ENCODE data around the gene MAP7.

The MAP7 gene

DNA sequence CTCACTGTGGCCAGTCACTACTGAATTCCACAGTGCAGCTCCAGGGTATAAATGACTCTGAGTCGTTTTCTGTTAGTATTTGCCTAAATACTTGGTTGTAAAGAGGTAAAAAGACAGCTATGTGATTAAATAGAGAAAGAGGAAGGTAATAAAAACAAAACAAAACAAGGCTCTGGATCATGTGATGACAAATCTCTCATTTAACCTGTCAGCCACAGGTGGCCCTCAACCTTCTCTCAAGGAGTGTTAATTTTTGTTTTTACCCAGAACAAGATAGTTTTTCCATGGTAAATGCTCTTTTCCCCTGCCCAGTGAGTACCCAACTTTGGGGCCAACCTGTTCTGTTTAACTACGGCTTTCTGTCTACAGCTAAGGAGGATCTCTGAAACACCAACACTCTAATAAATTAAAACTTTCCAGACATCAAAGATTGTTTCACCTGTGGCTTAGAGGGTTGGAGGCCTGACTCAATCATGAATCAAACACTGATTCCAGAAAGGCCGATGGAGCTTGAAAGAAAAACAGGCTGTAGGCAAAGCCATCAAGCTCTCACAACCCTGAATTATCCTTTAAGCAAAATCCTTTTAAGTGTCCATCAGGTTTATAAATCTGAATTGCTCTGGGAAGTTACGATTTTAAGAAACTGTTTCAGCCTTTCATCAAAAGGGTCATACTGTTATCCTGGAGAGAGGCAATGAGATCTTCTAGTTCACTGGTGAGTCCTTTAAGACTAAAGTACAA is 179.1 kb downstream of the MAP7 start:
- no peak for DNase-seq

DNA sequence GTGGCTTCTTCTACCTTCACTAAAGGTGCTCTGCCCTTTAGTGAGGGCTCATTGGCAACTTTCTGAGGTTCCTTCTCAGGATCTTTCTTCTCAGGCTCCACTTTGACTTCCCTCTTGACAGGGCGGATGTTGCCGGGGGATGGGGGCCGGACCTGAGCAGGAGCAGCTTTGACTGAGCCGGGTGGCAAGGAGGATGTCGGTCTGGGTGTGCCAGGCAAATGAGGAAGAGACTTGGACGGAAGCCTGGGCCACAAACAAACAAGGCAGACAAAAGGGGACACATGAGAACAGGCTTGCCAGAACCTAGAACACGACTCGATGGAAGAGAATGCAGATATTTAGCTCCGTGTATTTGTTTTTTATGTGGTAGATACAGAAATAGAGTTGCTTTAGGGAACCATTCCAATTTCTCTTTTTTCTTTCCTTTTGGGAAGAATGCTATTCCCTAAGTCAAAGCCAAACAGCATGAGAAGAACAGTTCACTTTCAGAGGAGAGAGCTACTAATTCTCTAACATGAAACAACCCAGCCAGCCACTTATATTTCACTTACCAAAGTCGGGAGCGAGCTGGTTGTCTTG is 184.4 kb downstream of the MAP7 start:
- DNase-seq = no peak

DNA sequence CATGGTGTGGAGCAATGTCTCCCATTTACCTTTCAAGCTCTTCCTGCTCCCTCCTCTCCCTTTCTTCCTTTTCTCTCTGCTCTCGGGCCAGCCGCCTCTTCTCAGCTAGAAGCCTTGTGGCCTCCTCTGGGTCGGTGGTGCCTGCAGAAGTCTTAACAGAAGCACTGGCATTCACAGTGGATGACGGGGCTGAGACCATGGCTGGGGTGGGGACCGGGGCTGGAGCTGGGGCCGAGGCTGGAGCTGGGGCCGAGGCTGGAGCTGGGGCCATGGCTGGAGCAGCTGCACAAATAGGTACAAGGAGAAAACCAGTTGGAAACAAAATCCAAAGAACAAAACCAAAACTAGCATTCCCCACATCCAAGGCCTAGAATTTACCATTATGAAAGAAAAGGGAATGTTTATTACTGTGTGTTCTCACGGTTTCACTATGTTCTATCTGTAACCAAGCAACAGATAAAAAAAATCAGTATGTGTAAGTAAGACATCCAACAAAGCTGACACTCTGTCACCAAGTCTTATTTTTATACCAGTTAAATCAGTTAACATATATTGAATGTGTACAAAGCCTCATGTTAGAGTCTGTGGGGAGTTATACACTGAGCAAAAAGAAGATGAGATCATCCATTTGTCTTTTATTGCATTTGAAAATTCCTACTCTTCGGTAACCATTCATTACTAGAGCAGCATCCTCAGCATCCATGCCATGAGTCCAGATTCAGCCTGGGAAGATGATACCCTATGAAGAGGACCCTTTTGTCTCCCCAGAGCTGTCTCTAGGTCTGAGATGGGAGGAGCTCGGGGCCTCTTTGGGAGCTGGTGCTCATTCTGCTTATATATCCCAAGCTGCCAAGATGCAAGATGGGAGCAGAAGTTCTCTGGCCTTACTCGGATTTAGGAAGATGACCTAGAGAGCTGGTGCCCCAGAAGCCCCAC is 187.5 kb downstream of the MAP7 start:
- no peak for DNase-seq

DNA sequence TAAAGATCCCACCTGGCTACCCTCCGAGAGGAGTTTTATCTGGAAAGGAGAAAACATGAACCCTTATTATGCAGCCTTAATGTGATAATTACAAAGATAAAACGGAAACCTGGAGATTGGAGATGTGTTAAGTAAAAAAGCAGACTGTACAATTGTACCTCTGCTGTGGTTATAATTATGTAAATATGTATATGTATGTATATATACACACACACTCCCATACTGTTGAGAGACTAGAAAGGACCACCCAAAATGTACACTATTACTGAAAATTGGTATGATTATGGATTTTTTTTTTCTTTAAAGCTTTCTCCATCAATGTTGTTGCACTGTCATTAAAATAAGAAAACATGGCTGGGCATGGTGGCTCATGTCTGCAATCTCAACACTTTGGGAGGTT is 188.4 kb downstream of the MAP7 start:
- no peak for DNase-seq

DNA sequence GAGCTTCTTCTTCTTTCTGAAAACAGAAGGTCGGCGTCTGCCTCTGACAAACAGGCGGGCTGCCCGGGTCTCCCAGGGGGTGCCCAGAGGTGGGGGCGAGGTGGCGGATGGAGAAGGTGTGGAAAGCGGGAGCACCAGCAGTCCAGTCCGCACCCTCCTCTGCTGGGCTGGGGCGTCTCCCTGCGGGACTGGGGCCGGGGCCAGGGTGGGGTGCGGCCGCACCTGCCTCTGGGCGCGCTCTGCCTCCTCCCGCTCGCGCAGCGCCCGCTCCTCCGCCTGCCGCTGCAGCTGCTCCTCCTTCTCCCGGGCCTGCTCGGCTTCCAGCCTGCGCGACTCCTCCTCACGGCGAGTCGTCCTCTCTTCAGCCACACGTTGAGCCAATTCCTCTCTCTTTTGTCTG is 189.4 kb downstream of the MAP7 start:
- no peak for DNase-seq

DNA sequence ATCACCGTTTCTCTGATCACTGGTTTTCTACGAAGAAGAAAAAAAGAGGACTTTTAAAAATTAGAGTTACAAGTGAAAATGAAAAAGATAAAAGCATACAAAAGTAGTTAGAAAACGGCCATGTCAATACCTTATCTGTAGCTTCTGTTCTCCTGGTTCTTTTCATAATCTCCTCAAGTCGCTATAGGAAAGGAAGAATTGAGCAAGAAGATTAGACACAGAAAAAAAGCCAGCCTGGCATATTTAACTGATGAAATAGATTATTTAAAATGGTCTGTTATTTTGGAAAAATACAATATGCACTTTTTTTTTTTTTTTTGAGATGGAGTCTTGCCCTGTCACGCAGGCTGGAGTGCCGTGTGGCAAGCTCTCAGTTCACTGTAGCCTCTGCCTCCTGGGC is 190.4 kb downstream of the MAP7 start:
- DNase-seq = no peak

DNA sequence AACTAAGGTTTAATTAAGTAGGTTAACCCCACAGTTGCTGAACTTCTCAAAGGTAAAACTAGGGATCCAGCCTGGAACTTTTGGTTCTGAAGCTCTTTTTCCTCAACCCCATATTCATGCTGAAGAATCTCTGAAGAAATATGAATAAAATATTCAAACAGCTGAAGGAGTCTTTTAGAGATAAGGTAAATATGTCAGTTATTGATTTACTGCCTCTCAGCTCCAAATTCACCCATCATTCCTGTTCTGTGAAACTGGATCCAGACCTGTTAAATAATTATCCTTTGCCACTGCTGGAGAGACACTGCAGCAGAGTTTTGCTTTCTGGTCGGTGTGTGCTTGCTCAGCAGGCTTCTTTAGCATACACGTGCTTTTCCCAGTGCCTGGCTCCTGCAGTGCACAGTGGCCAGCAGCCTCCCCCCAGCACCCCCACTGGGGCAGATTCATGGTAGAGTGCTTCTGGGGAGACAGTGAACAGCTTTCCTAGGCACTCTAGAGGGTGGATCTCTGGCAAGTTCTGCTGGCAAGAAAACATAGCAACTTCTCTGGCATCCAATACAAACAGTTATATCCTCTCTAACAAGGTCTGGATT is 198.6 kb downstream of the MAP7 start:
- DNase-seq = no peak

DNA sequence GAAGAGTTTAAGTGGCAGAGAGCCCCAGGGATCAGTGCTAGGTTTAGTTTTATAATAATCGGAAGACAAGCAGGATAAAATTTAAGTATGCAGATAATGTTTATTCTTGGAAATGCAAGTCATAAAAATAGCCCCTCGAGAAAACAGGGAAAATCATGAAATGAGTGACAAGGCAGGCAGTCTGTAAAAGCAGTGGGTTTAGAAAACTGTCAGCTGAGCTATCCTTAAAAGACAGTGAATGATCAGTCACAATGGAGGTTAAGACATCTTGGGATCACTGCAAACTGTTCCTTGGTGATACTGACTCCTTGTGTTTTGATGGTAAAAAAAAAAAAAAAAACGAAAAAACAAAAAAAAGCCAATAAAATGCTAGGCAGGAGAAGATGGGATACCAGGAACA is 199.3 kb downstream of the MAP7 start:
- DNase-seq = no peak

DNA sequence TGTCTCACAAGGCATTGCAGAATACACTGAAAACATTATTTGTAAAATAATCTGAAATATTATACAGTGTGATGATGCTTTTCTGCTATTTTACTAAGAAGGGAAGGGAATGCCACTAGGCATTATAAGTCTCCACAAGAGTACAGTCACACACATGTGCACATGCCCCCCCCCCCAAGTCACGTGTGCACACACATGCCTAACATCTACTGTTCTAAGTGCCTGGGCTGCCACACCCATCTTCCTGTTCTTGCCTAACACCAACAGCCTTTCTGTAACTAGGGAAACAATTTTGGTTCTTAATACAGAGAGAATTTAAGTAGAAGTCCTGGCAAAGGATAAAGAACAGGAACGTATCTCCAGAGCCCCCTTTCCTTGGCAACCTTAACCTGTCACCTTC is 202.4 kb downstream of the MAP7 start:
- DNase-seq = no peak

DNA sequence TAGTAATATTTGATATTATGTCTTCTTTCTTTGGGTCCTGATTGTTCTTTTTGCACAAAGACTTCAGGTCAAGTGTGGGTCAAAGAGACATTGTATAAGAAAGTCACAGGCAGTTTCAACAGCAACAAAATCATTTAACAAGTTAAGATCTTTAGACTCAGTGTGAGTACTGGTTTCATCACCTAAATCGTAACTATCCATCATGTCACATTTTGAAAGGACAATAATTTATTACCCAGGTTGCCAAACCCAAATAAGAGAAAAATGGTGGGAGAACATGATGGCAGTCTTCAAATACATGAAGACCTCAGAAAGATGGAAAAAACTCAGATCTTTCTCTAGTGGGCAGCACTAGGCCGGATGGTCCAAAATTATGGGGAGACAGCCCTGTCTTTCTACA is 205.1 kb downstream of the MAP7 start:
- no peak for DNase-seq

DNA sequence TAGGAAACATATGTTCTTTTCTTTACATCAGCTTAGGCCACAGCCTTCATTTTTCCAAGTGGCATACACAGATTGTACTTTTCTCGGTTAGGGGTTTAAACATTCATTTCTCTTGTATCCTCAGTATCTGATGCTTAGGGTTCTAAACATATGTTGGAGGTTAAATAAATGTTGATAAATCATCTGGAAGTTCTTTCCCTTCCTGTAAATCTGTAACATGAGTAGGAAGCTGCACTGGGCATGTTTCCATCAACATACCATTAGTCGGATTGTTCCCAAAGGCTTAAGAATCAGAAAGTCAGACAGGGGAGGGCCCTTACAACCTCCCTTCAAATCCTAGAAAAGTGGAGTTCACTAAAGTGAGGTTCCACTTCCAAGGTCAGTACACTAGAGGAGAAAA is 205.8 kb downstream of the MAP7 start:
- no peak for DNase-seq

DNA sequence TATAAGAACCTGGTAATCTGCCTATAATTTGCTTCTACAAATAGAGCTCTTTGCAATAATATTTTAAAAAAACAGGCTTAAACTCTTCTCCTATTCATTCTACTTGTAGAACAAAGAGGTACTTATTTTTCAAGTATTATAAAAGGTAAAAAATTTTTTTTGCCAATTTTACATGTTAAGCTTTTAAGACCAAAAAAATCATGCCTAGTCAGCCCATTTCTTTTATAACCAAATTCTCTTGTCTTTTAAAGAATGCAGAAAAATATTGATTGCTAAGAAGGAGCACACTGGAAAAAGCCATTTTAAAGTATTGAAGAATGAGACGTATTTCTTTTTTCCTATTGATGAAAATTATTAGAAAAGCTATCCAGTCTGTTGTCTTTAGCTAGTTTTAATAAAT is 206.5 kb downstream of the MAP7 start:
- DNase-seq = no peak

DNA sequence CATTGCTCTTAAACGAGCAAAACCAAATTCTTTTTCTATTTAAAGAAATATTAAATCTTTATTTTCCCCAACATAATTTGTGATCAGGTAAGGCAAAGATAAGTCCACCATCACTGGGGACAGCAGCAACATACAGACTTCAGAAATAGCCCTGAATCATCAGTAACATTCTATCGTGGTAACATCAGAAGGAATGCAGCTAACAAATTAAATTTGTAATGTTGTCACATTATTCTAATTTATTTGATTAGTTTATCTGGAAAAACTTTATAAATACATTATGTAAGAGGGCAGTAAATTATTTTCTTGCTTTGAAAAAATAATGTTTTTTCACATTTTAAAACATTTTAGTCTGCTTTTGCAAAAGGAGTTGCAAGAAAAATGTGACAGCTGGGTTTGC is 206.9 kb downstream of the MAP7 start:
- DNase-seq = no peak

DNA sequence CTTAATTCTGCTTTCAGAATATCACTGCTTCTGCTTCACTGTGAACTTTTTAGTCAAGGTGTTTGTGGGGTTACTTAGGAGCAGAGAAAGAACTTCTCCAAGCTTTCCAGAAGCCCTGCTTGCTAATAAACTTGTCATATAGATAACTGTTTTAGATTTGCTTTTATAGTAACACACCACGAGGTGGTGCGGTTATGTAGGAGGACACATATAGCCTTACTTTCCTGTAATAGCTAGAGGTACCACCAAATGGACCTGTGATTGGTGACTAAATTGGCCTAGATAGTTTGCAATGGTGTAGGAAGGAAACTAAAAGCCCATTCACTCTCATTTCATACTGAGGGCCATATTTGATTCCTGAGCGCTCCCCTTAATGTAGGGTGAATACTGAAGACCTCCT is 208.3 kb downstream of the MAP7 start:
- DNase-seq = no peak

DNA sequence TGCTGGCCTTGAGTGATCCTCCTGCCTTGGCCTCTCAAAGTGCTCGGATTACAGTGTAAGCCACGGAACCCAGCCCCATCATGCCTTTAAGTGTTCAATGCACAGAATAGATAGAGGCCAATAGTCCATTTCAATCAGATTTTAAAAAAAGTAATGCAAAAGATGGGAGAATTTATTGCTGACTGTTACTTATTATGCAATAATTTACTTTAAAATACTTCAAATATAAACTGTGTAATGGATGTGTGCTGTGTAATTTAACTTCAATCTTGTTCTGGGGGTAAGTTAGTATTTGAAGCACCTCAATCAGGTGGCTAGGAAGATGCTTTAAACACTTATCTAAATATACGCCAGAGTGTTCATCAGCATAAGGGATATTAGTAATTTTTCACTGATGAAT is 208.9 kb downstream of the MAP7 start:
- DNase-seq = no peak

DNA sequence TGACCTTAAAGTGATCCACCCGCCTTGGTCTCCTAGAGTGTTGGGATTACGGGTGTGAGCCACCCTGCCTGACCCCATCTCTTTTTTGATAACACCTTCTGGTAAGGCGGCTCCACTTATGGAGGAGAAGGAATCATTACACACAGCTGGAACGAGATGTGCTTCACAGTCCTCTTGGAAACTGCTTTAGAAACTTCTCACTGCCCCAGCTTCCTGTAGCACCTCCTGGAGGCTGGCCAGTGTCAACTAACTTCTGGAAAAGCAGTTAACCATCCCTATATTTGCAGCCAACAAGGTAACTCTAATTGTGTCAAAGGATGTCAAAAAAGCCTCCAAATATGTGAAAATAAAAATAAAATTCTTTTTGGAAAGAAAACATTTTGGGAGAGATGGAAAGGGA is 211.7 kb downstream of the MAP7 start:
- DNase-seq = no peak

DNA sequence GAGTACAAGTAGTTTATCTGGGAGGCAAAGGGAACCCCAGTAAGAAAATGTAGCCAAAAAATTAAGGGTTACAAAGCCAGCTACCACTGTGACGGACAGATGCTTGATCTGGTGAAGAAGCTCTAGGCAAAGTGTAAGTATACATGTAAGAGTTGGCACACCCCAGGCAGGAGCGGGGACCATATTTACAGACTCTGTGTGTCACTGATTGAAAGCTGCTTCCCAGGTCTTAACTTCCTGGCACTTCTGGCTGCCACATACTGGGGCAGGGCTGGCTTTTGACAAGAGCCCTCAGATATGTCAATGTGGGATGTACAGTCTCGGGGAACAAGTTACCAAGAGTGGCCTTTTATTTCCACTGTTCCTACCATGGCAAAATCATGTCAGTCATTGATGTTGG is 212.6 kb downstream of the MAP7 start:
- DNase-seq = no peak

DNA sequence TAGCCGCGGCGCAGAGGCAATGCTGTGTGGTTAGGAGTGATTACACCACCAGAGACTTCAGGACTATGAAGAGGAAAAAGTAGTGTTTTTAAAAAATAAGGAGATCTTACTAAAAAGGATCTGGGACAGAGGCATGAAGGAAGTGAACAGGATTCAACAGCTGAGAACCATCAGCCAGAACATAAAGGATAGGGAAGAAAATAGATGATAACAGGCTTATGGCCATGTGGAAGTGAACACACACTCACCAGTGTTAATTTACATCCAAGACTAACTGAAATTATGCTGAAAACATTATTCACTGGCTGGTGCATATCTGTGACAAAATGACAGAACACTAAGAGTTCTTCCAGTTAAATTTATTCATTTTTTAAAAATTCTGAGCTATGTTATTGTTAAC is 213.1 kb downstream of the MAP7 start:
- DNase-seq = no peak

DNA sequence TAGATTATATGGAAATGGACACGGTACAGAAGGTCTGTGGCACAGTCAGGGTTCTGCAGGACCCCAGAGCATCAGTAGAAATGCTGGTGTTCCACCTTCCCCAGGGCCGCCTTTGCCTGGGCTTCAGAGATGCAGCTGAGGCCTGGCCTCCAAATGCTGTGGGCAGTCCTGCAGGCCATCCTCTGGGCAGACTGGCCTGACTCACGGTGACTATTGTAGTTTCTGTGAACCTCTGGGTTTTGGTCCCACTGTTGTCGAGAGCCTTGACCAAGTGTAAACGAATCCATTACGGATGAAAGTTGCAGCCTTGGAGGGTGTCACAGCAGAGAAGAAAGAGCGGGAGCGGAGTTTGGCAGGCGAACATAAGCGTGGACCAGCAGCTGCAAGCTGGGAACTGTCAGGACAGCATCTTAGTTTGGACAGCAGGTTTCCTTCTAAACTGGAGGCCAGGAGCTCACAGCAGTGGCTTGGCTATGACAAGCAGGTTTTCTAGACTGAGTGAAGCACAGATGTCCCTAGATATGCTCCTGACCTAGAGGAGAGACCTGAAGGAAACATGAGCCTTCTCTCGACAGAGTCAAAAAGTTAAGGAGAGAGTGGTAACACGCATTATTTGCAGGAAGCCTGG is 214.4 kb downstream of the MAP7 start:
- no peak for DNase-seq

DNA sequence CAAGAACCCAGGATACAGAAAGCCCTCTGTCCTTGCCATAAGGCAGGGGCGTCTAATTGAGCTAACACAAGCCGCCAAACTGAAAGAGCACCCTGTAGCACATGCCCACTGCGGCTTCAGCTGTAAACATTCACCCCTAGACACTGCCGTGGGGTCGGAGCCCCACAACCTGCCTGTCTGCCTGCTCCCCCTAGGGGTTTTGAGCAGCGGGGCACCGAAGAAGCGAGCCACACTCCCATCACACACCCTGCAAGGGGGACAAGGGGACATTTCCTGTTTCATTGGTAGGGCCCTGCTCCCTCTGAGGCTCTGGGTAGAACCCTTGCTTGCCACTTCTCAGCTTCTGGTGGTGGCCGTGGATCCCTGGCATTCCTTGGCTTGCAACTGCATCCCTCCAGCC is 215.4 kb downstream of the MAP7 start:
- no peak for DNase-seq

DNA sequence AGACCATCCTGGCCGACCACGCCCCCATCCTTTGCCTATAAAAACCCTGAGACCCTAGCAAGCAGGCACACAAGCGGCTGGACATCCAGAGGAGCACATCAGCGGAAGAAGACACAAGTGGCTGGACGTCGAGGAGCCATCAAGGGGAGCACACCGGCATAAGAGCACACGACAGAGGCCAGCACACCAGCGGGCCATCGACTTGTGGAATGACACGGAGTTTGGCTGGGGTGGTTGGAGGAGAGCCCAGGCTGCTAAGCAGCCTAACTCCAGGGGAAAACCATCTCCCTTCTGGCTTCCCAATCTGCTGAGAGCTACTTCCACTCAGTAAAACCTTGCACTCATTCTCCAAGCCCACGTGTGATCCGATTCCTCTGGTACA is 215.8 kb downstream of the MAP7 start:
- no peak for DNase-seq

DNA sequence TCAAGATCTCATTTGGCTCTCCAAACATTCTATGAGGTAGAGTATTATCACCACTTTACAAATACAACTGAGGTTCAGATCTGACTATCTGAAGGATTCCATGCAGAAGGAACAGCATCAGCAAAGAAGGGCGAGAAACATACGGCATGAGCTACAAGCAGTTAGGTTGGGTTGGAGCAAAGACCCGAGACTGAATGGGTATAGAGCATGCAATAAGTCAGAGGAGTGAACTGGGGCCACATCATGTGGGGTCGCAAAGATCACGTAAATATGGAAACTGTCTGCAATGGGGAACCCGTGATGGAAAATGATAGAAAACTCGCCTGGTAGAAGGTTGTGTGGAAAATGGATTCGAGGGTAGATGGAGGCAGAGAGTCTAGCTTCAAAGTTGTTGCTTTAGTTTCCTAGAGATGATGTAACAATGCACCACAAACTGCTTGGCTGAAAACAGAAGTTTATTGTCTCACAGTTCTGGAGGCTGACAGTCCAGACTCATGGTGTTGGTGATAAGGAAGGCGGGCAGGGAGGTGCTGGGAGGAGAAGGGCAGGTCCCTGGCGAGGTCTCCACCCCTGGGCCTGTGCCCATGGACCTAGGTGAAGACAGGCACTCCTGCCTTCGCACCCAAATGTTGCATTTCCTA is 216.3 kb downstream of the MAP7 start:
- DNase-seq = no peak

DNA sequence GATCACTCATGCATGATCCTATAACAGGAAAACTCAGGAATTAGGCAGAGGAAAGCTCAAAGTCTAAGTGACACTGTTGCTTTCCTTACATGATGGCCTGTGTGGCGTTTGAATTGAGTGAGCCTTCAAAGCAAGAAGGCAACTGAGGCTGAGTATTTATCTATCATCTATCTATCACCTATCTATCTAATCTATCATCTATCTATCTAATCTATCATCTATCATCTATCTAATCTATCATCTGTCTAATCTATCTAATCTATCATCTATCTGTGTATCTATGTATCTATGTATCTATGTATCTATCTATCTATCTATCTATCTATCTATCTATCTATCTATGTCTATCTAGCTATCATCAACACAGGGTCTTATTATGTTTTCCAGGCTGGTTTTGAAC is 218.8 kb downstream of the MAP7 start:
- no peak for DNase-seq

Measured in activated naive CD4-positive, alpha-beta T cell treated with anti-CD3 and anti-CD28 coated beads, Interleukin-2, amount 50 U/mL, for 16 hours (primary cell).